IMR-90 (cell line): Measurements from ENCODE around the gene CDC20B. TPM values are rescaled to one million over a fixed set of nuclear protein-coding genes. Genes with fewer than 3 reads are reported as not detected.

Experiments
- ATAC-seq: fragments of 200-7000 bp; cut with Tn5 transposase; 2 replicates; pipeline ENCODE4 v1.9.1; 2020; ENCODE audit warnings: low read depth, mild to moderate bottlenecking, moderate library complexity
- BruUV-seq: library from RNA; stranded (reverse); fragments of 400-500 nt; replicated peaks from 2 replicates; lab custom pipeline; 2021; lab: Mats Ljungman, UMichigan
- CTCF ChIA-PET: fragments of 300-600 bp; formaldehyde crosslinking; extraction: SDS; loops from one replicate; lab custom pipeline; 2021; ENCODE audit warnings: antibody characterized with exemption; lab: Yijun Ruan, JAX
- POLR2A ChIA-PET: fragments of 300-600 bp; sonication (Branson Sonifier 250); formaldehyde crosslinking; loops from one replicate; lab custom pipeline; 2022; ENCODE audit warnings: antibody characterized with exemption; ENCODE audit not compliant: unreplicated experiment; lab: Charles Lee
- DNase-seq: peaks from one replicate; pipeline ENCODE4 v3.0.0; 2013
- H2AFZ ChIP-seq: replicated peaks from 2 replicates; pipeline ENCODE3; 2013; ENCODE audit warnings: low read length, mild to moderate bottlenecking; ENCODE audit not compliant: poor library complexity
- H2AK5ac ChIP-seq: 2 replicates; pipeline ENCODE4 v1.6.1; 2013; ENCODE audit warnings: low read depth, low read length, inconsistent platforms
- H2AK9ac ChIP-seq: replicated peaks from 2 replicates; pipeline ENCODE3; 2013; ENCODE audit warnings: mild to moderate bottlenecking, low read depth, low read length, moderate library complexity; ENCODE audit not compliant: poor library complexity
- H2BK120ac ChIP-seq: 2 replicates; pipeline ENCODE4 v1.6.1; 2013; ENCODE audit warnings: low read depth, low read length, inconsistent platforms
- H2BK15ac ChIP-seq: 3 replicates; pipeline ENCODE4 v1.6.1; 2013; ENCODE audit warnings: low read depth, low read length, inconsistent platforms
- H2BK20ac ChIP-seq: 2 replicates; pipeline ENCODE4 v1.6.1; 2013; ENCODE audit warnings: low read depth, mild to moderate bottlenecking, inconsistent platforms, low read length, moderate library complexity
- H2BK5ac ChIP-seq: 2 replicates; pipeline ENCODE4 v1.6.1; 2013; ENCODE audit warnings: mild to moderate bottlenecking, low read depth, low read length, inconsistent platforms; ENCODE audit not compliant: poor library complexity, severe bottlenecking
- H3K14ac ChIP-seq: replicated peaks from 2 replicates; pipeline ENCODE4 v1.6.1; 2013; ENCODE audit warnings: low read depth, low read length, inconsistent platforms
- H3K18ac ChIP-seq: 2 replicates; pipeline ENCODE4 v1.6.1; 2013; ENCODE audit warnings: low read depth, low read length, control low read depth
- H3K23ac ChIP-seq: 2 replicates; pipeline ENCODE4 v1.6.1; 2013; ENCODE audit warnings: low read depth, low read length, inconsistent platforms
- H3K27ac ChIP-seq: 2 replicates; pipeline ENCODE4 v1.5.1; 2013; ENCODE audit warnings: mild to moderate bottlenecking, control low read depth, low read length; ENCODE audit not compliant: insufficient read depth
- H3K27me3 ChIP-seq: 2 replicates; pipeline ENCODE4 v1.6.1; 2013; ENCODE audit warnings: low read length; ENCODE audit not compliant: control insufficient read depth, insufficient read depth
- H3K36me3 ChIP-seq: 2 replicates; pipeline ENCODE4 v1.6.1; 2013; ENCODE audit warnings: low read length, mixed read lengths; ENCODE audit not compliant: control insufficient read depth, insufficient read depth
- H3K4ac ChIP-seq: 2 replicates; pipeline ENCODE4 v1.6.1; 2013; ENCODE audit warnings: low read depth, low read length, inconsistent platforms
- H3K4me1 ChIP-seq: 2 replicates; pipeline ENCODE4 v1.6.1; 2013; ENCODE audit warnings: low read length, mixed read lengths; ENCODE audit not compliant: control insufficient read depth, insufficient read depth
- H3K4me2 ChIP-seq: 2 replicates; pipeline ENCODE4 v1.6.1; 2013; ENCODE audit warnings: low read depth, mild to moderate bottlenecking, control low read depth, low read length, moderate library complexity
- H3K4me3 ChIP-seq: 2 replicates; pipeline ENCODE4 v1.5.1; 2013; ENCODE audit warnings: low read depth, mild to moderate bottlenecking, control low read depth, low read length, moderate library complexity; ENCODE audit not compliant: insufficient read depth
- H3K56ac ChIP-seq: 2 replicates; pipeline ENCODE4 v1.6.1; 2013; ENCODE audit warnings: low read length, inconsistent platforms; ENCODE audit not compliant: insufficient read depth; ENCODE audit errors: extremely low read depth
- H3K79me1 ChIP-seq, 2 experiments: 2 replicates each; pipeline ENCODE4 v1.6.1; 2013; ENCODE audit warnings: low read length in 2 of 2, inconsistent platforms in 1 of 2, low read depth in 1 of 2
- H3K9ac ChIP-seq: 2 replicates; pipeline ENCODE4 v1.6.1; 2013; ENCODE audit warnings: low read depth, low read length, control low read depth
- H3K9me1 ChIP-seq: 2 replicates; pipeline ENCODE4 v1.6.1; 2013; ENCODE audit warnings: low read length, inconsistent platforms; ENCODE audit not compliant: insufficient read depth
- H3K9me3 ChIP-seq: 2 replicates; pipeline ENCODE4 v1.6.1; 2013; ENCODE audit warnings: low read length; ENCODE audit not compliant: control insufficient read depth, insufficient read depth
- H4K20me1 ChIP-seq: 2 replicates; pipeline ENCODE4 v1.6.1; 2013; ENCODE audit warnings: low read length, inconsistent platforms; ENCODE audit not compliant: insufficient read depth
- H4K5ac ChIP-seq: 2 replicates; pipeline ENCODE4 v1.6.1; 2013; ENCODE audit warnings: mild to moderate bottlenecking, low read depth, low read length, control low read depth
- H4K8ac ChIP-seq, 2 experiments: 2 replicates each; pipeline ENCODE4 v1.6.1; 2013; ENCODE audit warnings: low read depth in 2 of 2, low read length in 2 of 2, control low read depth in 1 of 2, inconsistent platforms in 1 of 2
- H4K91ac ChIP-seq: 2 replicates; pipeline ENCODE4 v1.6.1; 2013; ENCODE audit warnings: low read depth, low read length, inconsistent platforms; ENCODE audit not compliant: insufficient read depth
- FOS ChIP-seq: fragments of 150-350 bp; IDR thresholded peaks from 2 replicates; pipeline ENCODE4 v1.6.1; 2016; ENCODE audit warnings: low read depth, low read length
- RCOR1 ChIP-seq: IDR thresholded peaks from 2 replicates; pipeline ENCODE4 v1.6.1; 2012; ENCODE audit warnings: mild to moderate bottlenecking, low read length, improper control_type of control experiment; ENCODE audit not compliant: insufficient replicate concordance
- SMC3 ChIP-seq: fragments of 150-350 bp; IDR thresholded peaks from 2 replicates; pipeline ENCODE4 v1.6.1; 2016; ENCODE audit warnings: low read depth, mild to moderate bottlenecking, antibody characterized with exemption, low read length, moderate library complexity
- USF2 ChIP-seq: fragments of 150-350 bp; IDR thresholded peaks from 2 replicates; pipeline ENCODE4 v1.6.1; 2017; ENCODE audit warnings: mild to moderate bottlenecking, antibody characterized with exemption, low read length, low read depth
- WGBS, 2 experiments: methylation state at CpG; one replicate each; pipeline versions ENCODE4 v1.1.5 to v1.1.7; 2013; ENCODE audit warnings: missing lambda C conversion rate in 2 of 2; ENCODE audit not compliant: insufficient read length in 1 of 2; ENCODE audit errors: extremely low coverage in 2 of 2; 5-methylcytosine and 5-hydroxymethylcytosine counted together
- dilution Hi-C: fragments of 300-500 bp; cut with HindIII; formaldehyde crosslinking; loops from one replicate; pipeline ENCODE4 v1.14.3; 2018; ENCODE audit warnings: low sequenced_read_pairs; ENCODE audit not compliant: unreplicated experiment
- in situ Hi-C: fragments of 300-500 bp; cut with MboI; formaldehyde crosslinking; loops from 3 replicates; pipeline ENCODE4 v1.14.3; 2019; ENCODE audit warnings: low sequenced_read_pairs, inconsistent platforms, mixed read lengths
- intact Hi-C: fragments of 100-400 bp; cut with micrococcal nuclease; formaldehyde crosslinking; loops from 2 replicates; pipeline ENCODE4 v1.10.0; 2022
- polyA plus RNA-seq, 3 experiments: library from polyadenylated mRNA; depleted of rRNA; stranded (reverse); fragments of >200 nt; gene quantifications; 2 replicates each; pipeline ENCODE4 v1.2.3, GENCODE V29; 2012; ENCODE audit warnings: low replicate concordance in 1 of 3
- total RNA-seq: library from RNA; depleted of rRNA; stranded (reverse); fragments of >200 nt; gene quantifications from 2 replicates; pipeline ENCODE4 v1.2.3, GENCODE V29; 2012

Gene CDC20B
- total and polyA plus RNA-seq, 2 of the 4 experiments (the other 2 are of a cell fraction) = not detected

GRCh38 chr5:55159763-55160492, 13.0 kb downstream of the CDC20B start, which contains the start of gene GPX8 (continued):
- TF ChIP-seq USF2 (no peak), SMC3 (peak; percentile 66)

- no CpG with 5 or more reads among the region's 3 CpGs for WGBS, 2 experiments
- Histone ChIP-seq H3K4me1 (peaks cover 9% of the 10 kb centered on the region), H2AK5ac (no peak overlapping the region), H3K36me3 (no peaks in the 10 kb centered on the region), H2BK120ac (peak overlapping the region; percentile 95; the same call in 1 of the 2 replicates), H3K4ac (no peak overlapping the region), H2AFZ (no peak overlapping the region), H4K8ac (no peak overlapping the region), H3K9me3 (no peaks in the 10 kb centered on the region), H3K9me1 (peaks cover 11% of the 10 kb centered on the region), H2BK5ac (peak overlapping the region; percentile 38), H3K27ac (no peak overlapping the region), H3K23ac (peak overlapping the region; percentile 37; the same call in 1 of the 2 replicates), H3K27me3 (no peaks in the 10 kb centered on the region), H3K4me2 (no peak overlapping the region), H4K91ac (no peak overlapping the region), H4K20me1 (no peaks in the 10 kb centered on the region), H3K56ac (no peak overlapping the region), H2BK20ac (peak overlapping the region; percentile 88; the same call in 1 of the 2 replicates), H4K5ac (no peak overlapping the region), H3K18ac (no peak overlapping the region), H3K9ac (no peak overlapping the region), H2BK15ac (0 out of 3 replicates have a peak overlapping the region, but pooled peaks have one; percentile 97), H3K4me3 (no peak overlapping the region), H3K79me1 (0 out of 4 replicates have a peak, but pooled peaks cover 0 to 8% of the 10 kb centered on the region in 2 experiments), H3K14ac (no peak overlapping the region), H2AK9ac (no peak overlapping the region)
- ChIA-PET POLR2A (no interaction called here), CTCF (no interaction called here)
- no peak for TF ChIP-seq RCOR1
- 0 out of 2 replicates have a peak, but pooled peaks have one; percentile 18 for TF ChIP-seq FOS
- peak; percentile 80 for DNase-seq
- intact Hi-C loops = loop anchor here (5.0 kb wide), 1 partner anchor 413 kb away; no protein-coding TSS in a partner anchor
- dilution Hi-C loops = no loop called here
- no TSS peak for BruUV-seq
- in situ Hi-C loops = loop anchor here (5.0 to 25.0 kb wide), 3 partner anchors 248 to 630 kb away; no protein-coding TSS in a partner anchor
- ATAC-seq = peak; percentile 36; the same call in 1 of the 2 replicates
These were observed 18.1 kb downstream of the CDC20B start for GRCh38 chr5:55154873-55155272.
